Fibroblast of lung (primary cell): ENCODE results near the gene FBXO47.

Source experiments
- EZH2 ChIP-seq: IDR thresholded peaks from 2 replicates; pipeline ENCODE4 v1.5.1; 2012; ENCODE audit warnings: low read length, control low read depth, mild to moderate bottlenecking; ENCODE audit errors: missing control alignments
- TF ChIP-seq, protein P1 (sequence below), 2 donors: IDR thresholded peaks in 1 of 2; conservative IDR thresholded peaks in 1 of 2; 1 replicate in 1 of 2; 2 replicates in 1 of 2; pipeline ENCODE4 v1.5.1; 2011 to 2012; ENCODE audit warnings: low read length in 2 of 2, control low read depth in 1 of 2, inconsistent platforms in 1 of 2, low read depth in 1 of 2, mild to moderate bottlenecking in 1 of 2

DNA sequence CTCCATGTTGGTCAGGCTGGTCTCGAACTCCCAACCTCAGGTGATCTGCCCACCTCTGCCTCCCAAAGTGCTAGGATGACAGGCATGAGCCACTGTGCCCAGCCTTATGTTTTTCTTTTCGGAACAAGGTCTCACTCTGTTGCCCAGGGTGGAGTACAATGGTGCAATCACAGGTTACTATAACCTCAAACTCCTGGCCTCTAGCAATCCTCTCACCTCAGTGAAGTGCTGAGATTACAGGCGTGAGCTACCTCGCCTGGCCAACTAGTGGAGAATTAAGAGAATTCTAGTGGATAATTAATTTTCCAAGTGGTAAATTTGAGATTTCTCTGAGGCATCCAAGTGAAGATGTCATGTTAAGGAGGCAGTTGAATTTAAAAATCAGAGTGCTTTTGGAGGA is 2.9 kb upstream of the FBXO47 start:
- TF ChIP-seq, protein P1, sequence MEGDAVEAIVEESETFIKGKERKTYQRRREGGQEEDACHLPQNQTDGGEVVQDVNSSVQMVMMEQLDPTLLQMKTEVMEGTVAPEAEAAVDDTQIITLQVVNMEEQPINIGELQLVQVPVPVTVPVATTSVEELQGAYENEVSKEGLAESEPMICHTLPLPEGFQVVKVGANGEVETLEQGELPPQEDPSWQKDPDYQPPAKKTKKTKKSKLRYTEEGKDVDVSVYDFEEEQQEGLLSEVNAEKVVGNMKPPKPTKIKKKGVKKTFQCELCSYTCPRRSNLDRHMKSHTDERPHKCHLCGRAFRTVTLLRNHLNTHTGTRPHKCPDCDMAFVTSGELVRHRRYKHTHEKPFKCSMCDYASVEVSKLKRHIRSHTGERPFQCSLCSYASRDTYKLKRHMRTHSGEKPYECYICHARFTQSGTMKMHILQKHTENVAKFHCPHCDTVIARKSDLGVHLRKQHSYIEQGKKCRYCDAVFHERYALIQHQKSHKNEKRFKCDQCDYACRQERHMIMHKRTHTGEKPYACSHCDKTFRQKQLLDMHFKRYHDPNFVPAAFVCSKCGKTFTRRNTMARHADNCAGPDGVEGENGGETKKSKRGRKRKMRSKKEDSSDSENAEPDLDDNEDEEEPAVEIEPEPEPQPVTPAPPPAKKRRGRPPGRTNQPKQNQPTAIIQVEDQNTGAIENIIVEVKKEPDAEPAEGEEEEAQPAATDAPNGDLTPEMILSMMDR (conservative IDR thresholded peaks at IDR 0.05 in 1 of 2, IDR thresholded peaks at IDR 0.05 in 1 of 2; ENCODE audit: low read depth in 1 of 2, low read length in 2 of 2): no peak
- TF ChIP-seq EZH2: no peak
